Ecto neural progenitor cell (in vitro differentiated cells): ENCODE results near the gene ZMYND8.
"Not testable (repeated sequence)": the region's sequence is repeated elsewhere in the genome, so short reads cannot be mapped to it uniquely, and the experiment has no call there.

Experiments used
- DNase-seq: peaks from one replicate; pipeline ENCODE4 v3.0.0-alpha.2; 2018; ENCODE audit warnings: low spot score

Gene ZMYND8

DNA sequence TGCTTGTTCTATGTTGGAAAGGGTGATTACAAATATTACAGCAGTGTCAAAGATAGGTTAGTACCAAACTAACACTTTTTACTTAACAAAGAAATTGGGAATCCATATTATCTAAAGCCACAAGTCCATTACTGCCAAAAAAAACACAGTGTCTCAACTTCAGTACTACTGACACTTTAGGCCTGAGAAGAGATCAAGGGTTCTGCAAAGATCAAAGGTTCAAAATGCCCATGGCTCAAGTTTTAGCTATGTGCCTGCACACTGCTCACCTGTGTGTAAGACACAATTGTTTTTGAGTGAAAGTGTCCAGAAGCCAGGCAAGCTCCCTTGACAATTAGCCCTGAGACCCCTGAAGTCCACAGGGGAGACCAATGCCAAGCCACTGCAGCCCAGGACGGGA, 132.6 kb downstream of the ZMYND8 start:
- no peak for DNase-seq

DNA sequence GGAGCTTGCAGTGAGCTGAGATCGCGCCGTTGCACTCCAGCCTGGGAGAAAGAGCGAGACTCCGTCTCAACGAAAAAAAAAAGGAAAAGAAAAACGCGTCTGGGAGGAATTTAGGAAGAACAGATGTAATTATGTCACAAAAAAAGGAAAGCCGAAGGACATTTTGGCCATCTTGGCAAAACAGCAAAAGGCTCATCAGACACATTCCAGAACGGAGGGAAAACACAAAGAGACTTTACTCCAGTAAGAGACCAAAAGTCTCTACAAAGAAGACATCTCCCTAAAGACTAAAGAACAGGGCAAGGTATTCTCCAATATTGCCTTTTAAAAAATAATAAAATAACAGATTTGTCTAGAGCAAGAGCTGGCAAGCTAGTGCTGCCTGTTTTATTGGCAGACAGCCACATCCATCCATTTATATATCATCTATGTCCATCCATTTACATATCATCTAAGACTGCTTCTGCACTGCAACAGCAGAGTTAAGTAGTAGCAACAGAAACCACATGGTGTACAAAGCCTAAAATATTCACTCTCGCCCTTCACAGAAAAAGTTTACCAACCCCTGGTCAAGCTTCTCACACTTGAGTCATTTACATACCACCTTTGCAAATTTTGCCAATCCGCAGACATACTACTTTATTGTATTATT, 133.9 kb downstream of the ZMYND8 start:
- no peak for DNase-seq

- DNase-seq: no peak
Measured at GRCh38 chr20:47221036-47221625, 135.4 kb downstream of the ZMYND8 start.

- peak; percentile 64 for DNase-seq
Measured at GRCh38 chr20:47220161-47220582, 136.3 kb downstream of the ZMYND8 start.

DNA sequence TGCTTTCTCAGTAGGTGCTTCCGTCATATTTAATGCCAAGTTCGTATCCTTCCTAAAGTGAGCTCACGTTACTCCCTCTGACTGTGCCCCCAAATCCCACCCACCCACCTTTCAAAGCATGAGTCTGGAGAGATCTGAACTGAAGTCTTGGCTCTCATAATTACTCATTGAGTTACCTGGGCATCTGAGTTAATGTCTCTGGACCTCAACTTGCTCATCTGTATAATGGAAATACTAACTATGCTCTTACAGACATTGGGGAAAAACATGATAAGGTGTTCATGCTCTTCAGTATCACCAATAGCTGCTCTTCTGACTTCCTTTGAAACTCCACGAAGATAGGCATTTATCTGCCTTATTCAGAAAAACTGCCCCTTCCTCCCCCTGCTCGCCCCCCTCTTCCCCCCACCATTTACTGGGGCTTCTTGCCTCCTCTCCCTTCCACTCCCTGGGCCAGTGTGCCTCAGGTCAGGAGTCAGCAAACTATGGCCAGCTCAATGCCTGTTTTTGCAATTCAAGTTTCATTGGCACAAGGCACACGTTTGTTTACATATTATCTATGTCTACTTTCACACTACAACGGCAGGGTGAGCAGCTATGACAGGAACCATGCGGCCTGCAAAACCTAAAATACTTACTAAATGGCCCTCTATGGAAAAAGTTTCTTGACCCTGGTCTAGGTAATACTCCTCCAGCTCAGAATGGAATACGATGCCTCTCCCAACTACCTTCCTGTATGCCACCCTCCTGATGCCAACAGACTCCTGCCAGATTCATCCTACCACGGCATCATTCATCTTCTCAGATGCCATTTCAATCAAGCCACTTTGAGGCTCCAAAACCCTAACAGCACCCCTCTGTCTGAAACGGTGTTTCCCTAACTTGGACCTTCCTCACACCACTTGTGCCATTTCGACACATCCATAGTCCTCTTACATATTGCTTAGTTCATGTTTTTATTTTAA, 138.7 kb downstream of the ZMYND8 start:
- no peak for DNase-seq

DNA sequence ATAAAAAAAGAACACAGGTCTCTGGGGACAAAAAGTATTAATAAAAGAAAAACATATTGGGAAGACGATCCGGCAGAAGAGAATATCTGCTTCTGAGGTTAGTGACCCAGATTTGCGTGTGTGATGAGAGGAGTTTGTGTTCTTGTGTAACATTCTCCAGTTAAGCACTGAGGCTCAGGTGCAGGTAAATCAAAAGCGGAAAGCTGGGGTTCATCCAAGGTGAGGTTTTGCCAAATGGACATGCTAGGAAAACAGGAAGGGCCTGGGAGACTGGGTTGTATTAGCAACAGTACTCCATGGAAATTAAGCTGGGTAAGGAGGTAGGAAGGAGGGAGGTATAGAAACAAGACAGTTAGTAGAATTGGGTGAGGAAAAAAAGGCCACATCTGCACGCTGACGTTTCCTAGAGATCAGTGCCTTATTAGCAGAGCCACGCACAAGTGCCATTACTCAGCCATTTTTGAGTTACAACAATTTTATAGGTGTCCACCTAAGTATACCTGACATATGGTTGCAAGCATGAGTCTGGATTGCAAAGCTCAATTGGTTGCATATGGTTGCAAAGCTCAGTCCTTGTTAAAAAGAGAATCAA, 139.6 kb downstream of the ZMYND8 start:
- DNase-seq: no peak

DNA sequence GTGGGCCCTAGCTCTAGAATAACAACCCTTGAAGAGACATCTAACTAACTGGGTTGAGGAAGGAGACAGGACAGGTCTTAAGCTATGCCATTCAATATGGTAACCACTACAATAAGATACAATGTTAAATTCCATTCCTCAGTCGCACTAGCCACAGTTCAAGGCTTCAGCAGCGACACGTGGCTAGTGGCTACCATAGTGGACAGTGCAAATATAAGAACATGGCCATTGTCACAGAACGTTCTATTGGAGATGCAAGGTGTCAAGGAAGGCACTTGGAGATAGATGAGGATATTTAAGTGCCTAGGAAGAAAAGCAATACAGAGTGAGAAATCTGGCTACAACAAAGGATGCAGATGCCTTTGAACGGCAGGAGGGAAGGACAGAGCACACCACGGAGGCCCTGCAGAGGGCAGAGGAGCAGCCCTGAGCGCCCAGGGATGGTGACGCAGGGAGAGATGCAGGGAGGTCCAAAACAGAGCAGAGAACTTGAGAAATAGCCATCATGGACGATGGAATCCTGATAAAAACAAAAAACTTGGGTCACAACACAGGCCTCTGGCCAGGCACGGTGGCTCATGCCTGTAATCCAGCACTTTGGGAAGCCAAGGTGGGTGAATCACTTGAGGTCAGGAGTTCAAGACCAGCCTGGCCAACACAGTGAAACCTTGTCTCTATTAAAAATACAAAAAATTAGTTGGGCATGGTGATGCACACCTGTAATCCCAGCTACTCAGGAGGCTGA, 140.7 kb downstream of the ZMYND8 start:
- no peak for DNase-seq

- no peak for DNase-seq
Measured at GRCh38 chr20:47213966-47214365, 142.5 kb downstream of the ZMYND8 start.

- no peak for DNase-seq
Measured at GRCh38 chr20:47212606-47213207, 143.8 kb downstream of the ZMYND8 start.

DNA sequence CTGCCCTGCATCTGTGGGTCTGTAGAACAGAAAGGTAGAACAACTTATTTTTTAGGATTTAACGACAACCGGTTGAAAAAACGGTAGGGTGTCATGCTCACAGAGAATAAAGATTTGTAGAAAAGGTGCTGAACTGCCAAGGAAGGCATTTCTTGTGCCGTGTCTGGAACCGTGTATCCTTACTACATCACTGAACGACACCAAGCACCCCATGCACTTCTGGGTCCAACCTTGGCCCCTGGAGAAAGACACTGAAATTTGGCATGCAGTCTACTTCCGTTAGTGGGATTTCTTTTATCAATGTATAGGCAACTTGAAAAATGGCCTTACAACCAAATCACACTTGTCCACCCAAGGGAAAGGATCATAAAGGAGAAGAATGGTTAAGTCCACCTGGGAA, 145.5 kb downstream of the ZMYND8 start:
- no peak for DNase-seq

- DNase-seq: no peak
Measured at GRCh38 chr20:47210470-47210869, 146.0 kb downstream of the ZMYND8 start.

DNA sequence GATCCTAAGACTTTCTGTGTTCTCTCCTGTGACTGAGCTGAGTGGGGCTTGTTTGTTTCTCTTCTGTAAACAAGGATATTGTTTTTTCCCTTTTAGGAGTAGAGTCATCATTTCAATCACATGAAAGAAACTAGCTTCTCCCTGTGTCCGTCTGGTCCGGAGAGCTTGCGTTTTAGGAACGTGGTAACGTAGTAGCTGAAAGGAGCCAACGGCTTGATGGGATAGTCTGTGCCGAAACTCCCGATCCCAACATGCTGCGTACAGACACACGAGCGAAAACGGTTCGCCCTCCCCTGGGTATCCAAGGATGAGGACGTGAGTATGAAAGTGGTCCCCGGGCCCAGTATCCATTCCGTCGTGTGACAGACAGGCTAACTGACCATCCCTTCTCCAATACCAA, 146.5 kb downstream of the ZMYND8 start:
- DNase-seq: no peak

- no peak for DNase-seq
Measured at GRCh38 chr20:47208534-47209174, 147.8 kb downstream of the ZMYND8 start.

DNA sequence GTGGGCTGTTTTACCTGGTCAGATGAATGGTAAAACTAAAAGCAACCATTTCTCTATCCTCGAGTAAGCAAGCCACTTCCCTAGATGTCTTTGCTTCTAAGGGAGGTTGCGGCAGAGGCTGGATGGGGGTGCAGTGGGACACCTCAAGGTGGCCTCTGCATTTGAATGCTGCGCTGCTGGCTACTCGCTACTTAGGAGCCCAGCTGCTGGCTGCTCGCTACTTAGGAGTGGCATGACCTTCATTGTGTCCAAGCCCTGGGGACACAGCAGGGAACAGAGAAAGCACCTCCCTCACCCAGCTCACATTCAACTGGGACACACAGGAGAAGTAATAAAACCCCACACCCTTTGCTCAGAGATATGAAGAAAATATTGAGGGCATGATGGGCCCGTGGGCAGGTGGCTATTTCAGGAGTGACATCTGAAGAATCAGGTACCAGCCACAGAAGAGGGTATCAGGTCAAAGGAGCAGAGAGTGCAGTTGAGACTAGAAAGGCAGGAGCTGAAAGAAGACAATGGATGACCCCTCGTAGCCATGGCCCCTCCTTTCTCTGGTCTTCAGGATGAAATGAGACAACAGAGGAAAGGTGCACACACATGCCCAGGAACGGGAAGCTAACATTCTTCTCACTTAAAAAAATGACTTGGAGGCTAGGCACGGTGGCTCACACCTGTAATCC, 149.4 kb downstream of the ZMYND8 start:
- no peak for DNase-seq

GRCh38 chr20:47206552-47206951, 149.9 kb downstream of the ZMYND8 start:
- DNase-seq: not testable (repeated sequence)

DNA sequence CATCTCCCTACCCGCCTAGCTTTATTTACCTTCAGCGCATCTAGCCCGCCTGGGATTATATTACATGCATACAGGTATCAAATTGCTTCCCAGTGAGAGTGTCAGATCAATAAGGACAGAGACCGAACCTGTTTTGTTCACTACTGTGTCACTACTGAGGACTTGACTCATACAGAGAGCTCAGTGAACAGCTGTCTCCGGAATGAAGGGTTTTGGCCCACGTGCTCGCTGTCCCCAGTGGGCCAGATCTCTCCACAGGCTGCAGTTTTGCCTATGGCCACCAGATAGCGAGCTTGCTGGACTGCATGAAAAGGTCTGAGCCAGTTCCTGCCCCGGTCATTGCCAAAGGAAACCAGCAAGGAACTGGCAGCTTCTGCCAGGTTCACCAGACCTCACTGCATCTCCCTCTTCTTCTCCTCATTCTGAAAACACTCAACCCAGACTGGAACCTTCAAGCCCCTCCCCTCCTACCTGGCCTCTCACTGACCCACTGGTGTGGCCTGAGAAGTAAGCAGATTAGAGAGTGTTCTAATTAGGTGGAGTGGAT, 150.8 kb downstream of the ZMYND8 start:
- DNase-seq: peak; percentile 66

GRCh38 chr20:47204850-47205122, 151.7 kb downstream of the ZMYND8 start:
- not testable (repeated sequence) for DNase-seq

GRCh38 chr20:47204008-47204849, 152.3 kb downstream of the ZMYND8 start:
- no peak for DNase-seq
